ENCODE results near the gene TEX51. TPM values are rescaled to one million over a fixed set of nuclear protein-coding genes. Genes with fewer than 3 reads are reported as not detected.

Gene TEX51
- not detected in 2 replicates for total RNA-seq

DNA sequence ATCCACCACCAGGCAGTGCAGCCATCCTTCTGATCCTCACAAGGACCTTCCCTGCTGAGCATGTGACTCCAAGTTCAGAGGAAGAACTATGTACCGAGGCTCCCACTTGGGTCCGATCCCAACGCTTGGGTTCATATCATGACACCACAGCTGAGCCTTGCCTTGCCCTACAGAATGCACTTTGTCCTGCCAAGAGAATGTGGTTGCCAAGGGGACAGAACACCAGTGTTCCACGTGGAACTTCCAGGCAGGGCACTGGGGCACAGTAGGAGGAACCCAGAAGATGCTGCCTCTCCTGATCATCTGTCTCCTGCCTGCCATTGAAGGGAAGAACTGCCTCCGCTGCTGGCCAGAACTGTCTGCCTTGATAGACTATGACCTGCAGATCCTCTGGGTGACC, at the start of gene TEX51:
Gene TEX51 (plus strand): TSS at position 255 of the 400 bp plus-strand sequence. CDS start 29 bp downstream, at position 284.

Other genes with a start within 250 kb of the TEX51 start
- 71.8 and 93.1 TPM in 2 replicates for gene GYPC, start 242.7 kb upstream of the TEX51 start, total RNA-seq
- gene BIN1, start 208.3 kb downstream of the TEX51 start, total RNA-seq, result 52.5 and 79.9 TPM in 2 replicates